GM23338 (cell line): ENCODE measurements around the gene CABP4. TPM values are rescaled to one million over a fixed set of nuclear protein-coding genes. Genes with fewer than 3 reads are reported as not detected.

Source experiments
- ATAC-seq: fragments of 200-7000 bp; cut with Tn5 transposase; 3 replicates; pipeline ENCODE4 v1.9.1; 2020
- DNase-seq: peaks from one replicate; pipeline ENCODE4 v3.0.0-alpha.2; 2015; ENCODE audit warnings: low spot score
- H2AFZ ChIP-seq: fragments of 200-600 bp; sonication (generic); 2 replicates; pipeline ENCODE4 v1.8.0; 2016; ENCODE audit warnings: antibody characterized with exemption, mild to moderate bottlenecking, moderate library complexity
- H3F3A ChIP-seq: fragments of 200-600 bp; sonication (generic); replicated peaks from 2 replicates; pipeline ENCODE4 v1.8.0; 2017; ENCODE audit warnings: antibody characterized with exemption, mixed run types, low read depth
- H3K27ac ChIP-seq: fragments of 200-600 bp; sonication (generic); 2 replicates; pipeline ENCODE4 v1.6.1; 2016; ENCODE audit warnings: low read depth
- H3K27me3 ChIP-seq: fragments of 200-600 bp; sonication (generic); 2 replicates; pipeline ENCODE4 v1.8.0; 2016; ENCODE audit warnings: mild to moderate bottlenecking, mixed run types, moderate library complexity; ENCODE audit not compliant: insufficient read depth
- H3K36me3 ChIP-seq: fragments of 200-600 bp; sonication (generic); 2 replicates; pipeline ENCODE4 v1.8.0; 2016; ENCODE audit warnings: mild to moderate bottlenecking; ENCODE audit not compliant: insufficient read depth
- H3K4me1 ChIP-seq: fragments of 200-600 bp; sonication (generic); 2 replicates; pipeline ENCODE4 v1.8.0; 2016; ENCODE audit warnings: mild to moderate bottlenecking, moderate library complexity; ENCODE audit not compliant: insufficient read depth
- H3K4me2 ChIP-seq: fragments of 200-600 bp; sonication (generic); 2 replicates; pipeline ENCODE4 v1.7.1; 2017; ENCODE audit warnings: mixed run types
- H3K4me3 ChIP-seq: fragments of 200-600 bp; sonication (generic); 2 replicates; pipeline ENCODE4 v1.6.1; 2016; ENCODE audit warnings: mixed run types
- H3K79me2 ChIP-seq: fragments of 200-600 bp; sonication (generic); replicated peaks from 2 replicates; pipeline ENCODE4 v1.8.0; 2017; ENCODE audit warnings: mild to moderate bottlenecking; ENCODE audit not compliant: insufficient read depth
- H3K9me2 ChIP-seq: fragments of 200-600 bp; sonication (generic); 2 replicates; pipeline ENCODE4 v1.8.0; 2017; ENCODE audit not compliant: insufficient read depth
- H4K20me1 ChIP-seq: fragments of 200-600 bp; sonication (generic); replicated peaks from 2 replicates; pipeline ENCODE4 v1.8.0; 2017; ENCODE audit warnings: mild to moderate bottlenecking; ENCODE audit not compliant: insufficient read depth
- H3K27ac Mint-ChIP-seq: 2 replicates; pipeline ENCODE4 v1.8.0; 2020; ENCODE audit warnings: inconsistent platforms, mild to moderate bottlenecking, moderate library complexity, mixed read lengths
- H3K27me3 Mint-ChIP-seq: 3 replicates; pipeline ENCODE4 v1.8.0; 2022; ENCODE audit warnings: low read depth, mild to moderate bottlenecking, moderate library complexity, mixed read lengths, inconsistent platforms; ENCODE audit not compliant: insufficient read depth, poor library complexity
- H3K36me3 Mint-ChIP-seq: 3 replicates; pipeline ENCODE4 v1.8.0; 2021; ENCODE audit warnings: low read depth, mild to moderate bottlenecking, inconsistent platforms, moderate library complexity, mixed read lengths
- H3K4me1 Mint-ChIP-seq: 3 replicates; pipeline ENCODE4 v1.8.0; 2020; ENCODE audit warnings: mild to moderate bottlenecking, inconsistent platforms, mixed read lengths
- H3K4me3 Mint-ChIP-seq: 3 replicates; pipeline ENCODE4 v1.8.0; 2021; ENCODE audit warnings: moderate library complexity, mild to moderate bottlenecking, inconsistent platforms, mixed read lengths
- H3K9me3 Mint-ChIP-seq: 3 replicates; pipeline ENCODE4 v1.8.0; 2020; ENCODE audit warnings: moderate library complexity, mild to moderate bottlenecking, inconsistent platforms, mixed read lengths
- CTCF ChIP-seq, 2 experiments: fragments of 200-600 bp in 1 of 2; sonication (generic) in 1 of 2; conservative IDR thresholded peaks; 2 replicates each; pipeline versions ENCODE4 v1.5.1 to v1.6.1; 2016 to 2017; ENCODE audit warnings: antibody characterized with exemption in 2 of 2, low read depth in 2 of 2, mild to moderate bottlenecking in 2 of 2, moderate library complexity in 1 of 2
- EZH2 ChIP-seq: fragments of 200-600 bp; sonication (generic); IDR thresholded peaks from one replicate; pipeline ENCODE4 v1.8.0; 2017; ENCODE audit warnings: antibody characterized with exemption, mild to moderate bottlenecking, low read depth; ENCODE audit not compliant: unreplicated experiment
- JUNB ChIP-seq: IDR thresholded peaks from one replicate; pipeline ENCODE4 v1.6.1; 2016; ENCODE audit warnings: antibody characterized with exemption; ENCODE audit not compliant: unreplicated experiment
- NANOG ChIP-seq: IDR thresholded peaks from 2 replicates; pipeline ENCODE4 v1.6.1; 2016; ENCODE audit warnings: antibody characterized with exemption, borderline replicate concordance
- ZNF462 ChIP-seq: fragments of 250-450 bp; sonication (Bioruptor Pico); IDR thresholded peaks from 2 replicates; pipeline ENCODE4 v1.5.0; 2020; ENCODE audit warnings: mild to moderate bottlenecking, moderate library complexity
- polyA plus RNA-seq: library from polyadenylated mRNA; unstranded; fragments of >200 nt; fragmentation: Nextera tagmentation; extraction: Ambion mirVana; gene quantifications from 2 replicates; pipeline ENCODE4 v1.2.1, GENCODE V29; 2016
- total RNA-seq: library from RNA; depleted of rRNA; stranded (reverse); fragments of >200 nt; shearing (Covaris generic); gene quantifications from 2 replicates; pipeline ENCODE4 v1.2.3, GENCODE V29; 2014

Gene CABP4
- total and polyA plus RNA-seq, 2 experiments from 2014 or later: 0.28 TPM; not detected in 1

GRCh38 chr11:67450796-67451657 is 4.1 kb upstream of the CABP4 start:
- no peak overlapping the region for H3K4me3 Mint-ChIP-seq
- peaks cover 16% of the 10 kb centered on the region for H3K27me3 Mint-ChIP-seq
- no peaks in the 10 kb centered on the region for H3K4me1 Mint-ChIP-seq
- no peaks in the 10 kb centered on the region for H3K36me3 ChIP-seq
- no peak overlapping the region for H3K27ac ChIP-seq
- DNase-seq (no peak), ATAC-seq (no peak)
- H4K20me1 ChIP-seq: no peaks in the 10 kb centered on the region
- no peaks in the 10 kb centered on the region for H3K79me2 ChIP-seq
- H3F3A ChIP-seq: no peaks in the 10 kb centered on the region
- H2AFZ ChIP-seq: no peak overlapping the region
- H3K4me3 ChIP-seq: no peak overlapping the region
- H3K9me2 ChIP-seq: no peaks in the 10 kb centered on the region
- no peak overlapping the region for H3K27ac Mint-ChIP-seq
- no peaks in the 10 kb centered on the region for H3K36me3 Mint-ChIP-seq
- H3K4me2 ChIP-seq: no peak overlapping the region
- H3K27me3 ChIP-seq: no peaks in the 10 kb centered on the region
- H3K9me3 Mint-ChIP-seq: no peaks in the 10 kb centered on the region
- H3K4me1 ChIP-seq: no peaks in the 10 kb centered on the region
- no peak for TF ChIP-seq EZH2
- TF ChIP-seq ZNF462 (CRISPR knock-in tag): no peak
- TF ChIP-seq CTCF (conservative IDR thresholded peaks at IDR 0.05; ENCODE audit: low read depth in 2 of 2): no peak
- no peak for TF ChIP-seq JUNB
- no peak for TF ChIP-seq NANOG
